Measurements from ENCODE around the gene ATF6B.

ATF6B gene

DNA sequence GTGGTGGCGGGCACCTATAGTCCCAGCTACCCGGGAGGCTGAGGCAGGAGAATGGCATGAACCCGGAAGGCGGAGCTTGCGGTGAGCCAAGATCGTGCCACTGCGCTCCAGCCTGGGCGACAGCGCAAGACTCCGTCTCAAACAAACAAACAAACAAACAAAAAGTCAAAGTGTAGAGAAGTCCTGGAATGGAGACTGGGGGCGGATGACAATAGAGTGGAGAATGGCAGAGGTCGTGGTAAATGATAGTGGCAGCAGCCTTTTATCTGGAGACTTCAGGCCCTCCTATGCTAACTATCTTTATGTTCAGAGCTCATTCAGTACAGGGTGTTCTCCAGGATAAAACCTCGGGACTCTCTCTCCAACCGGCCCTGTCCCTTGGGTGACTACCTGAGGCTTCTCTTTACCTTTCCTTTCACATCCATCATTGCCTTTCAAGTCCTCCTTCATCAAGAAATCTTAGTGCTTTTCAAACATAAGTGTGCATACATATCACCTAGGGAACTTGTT is 3.4 kb upstream of the ATF6B start:
- no peaks in the 10 kb centered on the region for H3K9me3 ChIP-seq (ENCODE audit: control insufficient read depth, low read length)
- H3K27me3 ChIP-seq (replicated peaks; ENCODE audit: control insufficient read depth, insufficient read depth, low read length, poor library complexity, severe bottlenecking) = no peaks in the 10 kb centered on the region
- H3K4me1 ChIP-seq (ENCODE audit: control insufficient read depth, insufficient read depth, low read length, poor library complexity, severe bottlenecking) = peaks cover 23% of the 10 kb centered on the region
- no peaks in the 10 kb centered on the region for H3K36me3 ChIP-seq (ENCODE audit: control insufficient read depth, insufficient read depth, low read length)
- no peak overlapping the region for H3K4me3 ChIP-seq (ENCODE audit: insufficient read depth, low read depth, low read length, poor library complexity, severe bottlenecking)
- DNase-seq = no peak
- H3K27ac ChIP-seq (ENCODE audit: insufficient read depth, low read length, poor library complexity, severe bottlenecking) = no peak overlapping the region

GRCh38 chr6:32129297-32130088 is 1.4 kb upstream of the ATF6B start:
- H3K27me3 ChIP-seq (replicated peaks; ENCODE audit: control insufficient read depth, insufficient read depth, low read length, poor library complexity, severe bottlenecking) = no peaks in the 10 kb centered on the region

DNA sequence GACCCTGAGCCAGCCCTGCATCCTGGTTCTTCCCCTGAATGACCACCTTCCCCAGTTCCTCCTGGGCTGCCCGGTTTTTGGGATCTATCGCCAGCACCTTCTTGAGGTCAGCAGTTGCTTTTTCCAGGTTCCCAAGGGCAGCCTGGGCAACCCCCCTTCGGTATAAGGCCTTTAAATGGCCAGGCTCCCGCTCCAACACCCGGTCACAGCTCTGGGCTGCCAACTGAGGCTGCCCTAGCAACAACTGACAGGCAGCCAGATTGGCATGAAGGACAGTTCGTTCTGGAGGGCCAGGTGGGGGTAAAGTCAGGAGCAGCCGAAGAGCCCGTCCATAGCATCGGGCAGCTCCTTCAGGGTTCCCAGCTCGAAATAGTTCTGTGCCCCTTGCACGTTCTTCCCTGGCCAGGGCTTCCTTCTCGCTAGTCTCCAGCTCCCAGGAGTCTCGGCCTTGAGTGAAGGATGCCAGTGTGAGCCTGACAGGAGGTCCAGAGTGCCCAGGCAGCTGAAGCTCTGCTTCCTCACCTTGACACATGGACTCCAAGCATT is 778 bp upstream of the ATF6B start:
- Histone ChIP-seq H3K36me3 (ENCODE audit: control insufficient read depth, insufficient read depth, low read length) (peaks cover 14% of the 10 kb centered on the region), H3K4me1 (ENCODE audit: control insufficient read depth, insufficient read depth, low read length, poor library complexity, severe bottlenecking) (peaks cover 23% of the 10 kb centered on the region), H3K9me3 (ENCODE audit: control insufficient read depth, low read length) (no peaks in the 10 kb centered on the region), H3K4me3 (ENCODE audit: insufficient read depth, low read depth, low read length, poor library complexity, severe bottlenecking) (no peak overlapping the region), H3K27me3 (replicated peaks; ENCODE audit: control insufficient read depth, insufficient read depth, low read length, poor library complexity, severe bottlenecking) (no peaks in the 10 kb centered on the region), H3K27ac (ENCODE audit: insufficient read depth, low read length, poor library complexity, severe bottlenecking) (peak overlapping the region; percentile 4)
- DNase-seq = no peak

More at GRCh38 chr6:32129297-32130088, 1.4 kb upstream of the ATF6B start:
- Histone ChIP-seq H3K4me1 (ENCODE audit: control insufficient read depth, insufficient read depth, low read length, poor library complexity, severe bottlenecking) (peaks cover 23% of the 10 kb centered on the region), H3K27ac (ENCODE audit: insufficient read depth, low read length, poor library complexity, severe bottlenecking) (peak overlapping the region; percentile 82), H3K36me3 (ENCODE audit: control insufficient read depth, insufficient read depth, low read length) (peaks cover 7% of the 10 kb centered on the region), H3K4me3 (ENCODE audit: insufficient read depth, low read depth, low read length, poor library complexity, severe bottlenecking) (peak overlapping the region; percentile 72), H3K9me3 (ENCODE audit: control insufficient read depth, low read length) (no peaks in the 10 kb centered on the region)
- no peak for DNase-seq

DNA sequence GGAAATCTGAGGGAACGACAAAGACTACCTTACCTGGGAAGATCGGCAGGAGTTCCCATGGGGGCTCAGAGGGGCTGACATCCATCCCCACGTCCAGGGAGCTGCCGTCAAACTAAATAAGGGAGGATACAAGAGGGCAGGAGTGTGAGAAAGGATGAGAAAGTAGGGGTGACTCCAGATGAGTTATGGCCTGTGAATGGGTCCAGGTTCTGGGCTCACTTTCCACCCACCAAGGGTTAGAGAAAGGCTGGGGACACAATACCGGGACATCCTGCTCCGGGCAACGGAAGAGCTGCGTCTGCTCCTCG is 683 bp downstream of the ATF6B start:
- Histone ChIP-seq H3K27ac (ENCODE audit: insufficient read depth, low read length, poor library complexity, severe bottlenecking) (peak overlapping the region; percentile 82), H3K9me3 (ENCODE audit: control insufficient read depth, low read length) (no peaks in the 10 kb centered on the region), H3K27me3 (replicated peaks; ENCODE audit: control insufficient read depth, insufficient read depth, low read length, poor library complexity, severe bottlenecking) (no peaks in the 10 kb centered on the region), H3K4me1 (ENCODE audit: control insufficient read depth, insufficient read depth, low read length, poor library complexity, severe bottlenecking) (peaks cover 23% of the 10 kb centered on the region), H3K36me3 (ENCODE audit: control insufficient read depth, insufficient read depth, low read length) (peaks cover 18% of the 10 kb centered on the region), H3K4me3 (ENCODE audit: insufficient read depth, low read depth, low read length, poor library complexity, severe bottlenecking) (peak overlapping the region; percentile 94)
- DNase-seq = no peak

DNA sequence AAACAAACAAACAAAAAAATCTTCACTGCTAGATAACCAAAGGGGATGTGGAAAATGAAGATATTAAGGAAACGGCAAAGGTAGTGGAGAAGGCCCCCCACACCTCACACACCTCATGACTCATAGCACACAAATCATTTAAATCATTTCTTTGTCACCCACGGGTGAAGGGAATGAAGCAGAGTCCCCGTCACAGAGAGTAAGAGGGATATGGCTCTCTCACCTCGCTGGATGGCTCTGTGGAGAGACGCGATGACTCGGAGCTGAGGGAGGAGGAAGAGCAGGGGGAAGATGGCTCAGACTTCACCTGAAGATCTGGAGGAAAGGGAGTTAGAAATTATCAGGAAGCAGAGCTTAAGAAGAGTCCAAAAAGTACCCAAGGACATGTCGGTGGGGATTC is 1.2 kb downstream of the ATF6B start:
- no peak for DNase-seq
- no peak overlapping the region for H3K4me3 ChIP-seq (ENCODE audit: insufficient read depth, low read depth, low read length, poor library complexity, severe bottlenecking)

DNA sequence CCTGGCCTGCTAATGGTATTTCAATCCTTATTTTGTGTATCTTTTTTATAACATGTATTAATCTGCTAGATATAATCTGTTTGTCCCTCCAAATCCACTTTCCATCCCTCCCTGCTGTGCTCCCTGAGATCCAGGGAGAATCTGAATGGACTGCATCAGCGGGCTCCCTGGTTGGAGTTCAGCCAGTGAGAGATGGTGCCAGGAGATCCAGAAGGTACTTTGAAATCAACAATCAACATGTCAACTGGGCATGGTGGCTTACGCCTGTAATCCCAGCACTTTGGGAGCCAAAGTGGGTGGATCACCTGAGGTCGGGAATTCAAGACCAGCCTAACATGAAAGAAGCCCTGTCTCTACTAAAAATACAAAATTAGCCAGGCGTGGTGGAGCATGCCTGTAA is 4.4 kb downstream of the ATF6B start:
- H3K36me3 ChIP-seq (ENCODE audit: control insufficient read depth, insufficient read depth, low read length) = peaks cover 46% of the 10 kb centered on the region
- no peaks in the 10 kb centered on the region for H3K9me3 ChIP-seq (ENCODE audit: control insufficient read depth, low read length)
- H3K4me1 ChIP-seq (ENCODE audit: control insufficient read depth, insufficient read depth, low read length, poor library complexity, severe bottlenecking) = peaks cover 12% of the 10 kb centered on the region
- DNase-seq = no peak
- H3K4me3 ChIP-seq (ENCODE audit: insufficient read depth, low read depth, low read length, poor library complexity, severe bottlenecking) = no peak overlapping the region
- H3K27ac ChIP-seq (ENCODE audit: insufficient read depth, low read length, poor library complexity, severe bottlenecking) = no peak overlapping the region
- H3K27me3 ChIP-seq (replicated peaks; ENCODE audit: control insufficient read depth, insufficient read depth, low read length, poor library complexity, severe bottlenecking) = no peaks in the 10 kb centered on the region

More for the DNA sequence above, 1.2 kb downstream of the ATF6B start:
- Histone ChIP-seq H3K4me1 (ENCODE audit: control insufficient read depth, insufficient read depth, low read length, poor library complexity, severe bottlenecking) (peaks cover 23% of the 10 kb centered on the region), H3K9me3 (ENCODE audit: control insufficient read depth, low read length) (no peaks in the 10 kb centered on the region), H3K27me3 (replicated peaks; ENCODE audit: control insufficient read depth, insufficient read depth, low read length, poor library complexity, severe bottlenecking) (no peaks in the 10 kb centered on the region), H3K36me3 (ENCODE audit: control insufficient read depth, insufficient read depth, low read length) (peaks cover 21% of the 10 kb centered on the region), H3K27ac (ENCODE audit: insufficient read depth, low read length, poor library complexity, severe bottlenecking) (peak overlapping the region; percentile 82)

GRCh38 chr6:32120573-32121059 is 7.4 kb downstream of the ATF6B start:
- Histone ChIP-seq H3K4me1 (ENCODE audit: control insufficient read depth, insufficient read depth, low read length, poor library complexity, severe bottlenecking) (no peaks in the 10 kb centered on the region), H3K4me3 (ENCODE audit: insufficient read depth, low read depth, low read length, poor library complexity, severe bottlenecking) (no peak overlapping the region), H3K36me3 (ENCODE audit: control insufficient read depth, insufficient read depth, low read length) (peaks cover 69% of the 10 kb centered on the region), H3K27ac (ENCODE audit: insufficient read depth, low read length, poor library complexity, severe bottlenecking) (no peak overlapping the region), H3K27me3 (replicated peaks; ENCODE audit: control insufficient read depth, insufficient read depth, low read length, poor library complexity, severe bottlenecking) (no peaks in the 10 kb centered on the region), H3K9me3 (ENCODE audit: control insufficient read depth, low read length) (no peaks in the 10 kb centered on the region)
- DNase-seq = no peak

- DNase-seq = peak; percentile 33 to 48 (median 37)
- H3K36me3 ChIP-seq (ENCODE audit: control insufficient read depth, insufficient read depth, low read length) = peaks cover 65% of the 10 kb centered on the region
- H3K9me3 ChIP-seq (ENCODE audit: control insufficient read depth, low read length) = no peaks in the 10 kb centered on the region
- H3K27me3 ChIP-seq (replicated peaks; ENCODE audit: control insufficient read depth, insufficient read depth, low read length, poor library complexity, severe bottlenecking) = no peaks in the 10 kb centered on the region
- no peaks in the 10 kb centered on the region for H3K4me1 ChIP-seq (ENCODE audit: control insufficient read depth, insufficient read depth, low read length, poor library complexity, severe bottlenecking)
- no peak overlapping the region for H3K27ac ChIP-seq (ENCODE audit: insufficient read depth, low read length, poor library complexity, severe bottlenecking)
- H3K4me3 ChIP-seq (ENCODE audit: insufficient read depth, low read depth, low read length, poor library complexity, severe bottlenecking) = no peak overlapping the region
Observed at GRCh38 chr6:32118782-32119628, 9.0 kb downstream of the ATF6B start.

DNA sequence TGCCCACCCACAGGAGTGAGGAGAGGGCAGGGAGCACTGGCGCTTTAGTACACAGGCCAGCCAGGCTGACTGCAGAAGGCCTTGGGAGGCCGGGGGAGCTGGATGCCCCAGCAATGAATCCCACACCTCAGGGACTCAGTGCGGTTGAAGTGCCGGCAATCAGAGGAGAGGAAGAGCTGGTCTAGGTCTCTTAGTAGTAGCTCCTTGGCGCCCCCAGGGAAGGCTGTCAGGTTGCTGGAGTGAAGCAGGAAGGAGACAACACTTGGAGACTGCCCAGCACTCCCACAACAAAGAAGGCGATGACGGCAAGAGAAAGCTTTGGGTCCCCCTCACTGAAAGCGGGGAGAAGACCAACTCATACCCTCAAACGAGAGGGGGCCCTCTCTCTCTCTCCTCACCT is 10.6 kb downstream of the ATF6B start:
- no peak overlapping the region for H3K4me3 ChIP-seq (ENCODE audit: insufficient read depth, low read depth, low read length, poor library complexity, severe bottlenecking)
- peaks cover 60% of the 10 kb centered on the region for H3K36me3 ChIP-seq (ENCODE audit: control insufficient read depth, insufficient read depth, low read length)
- no peaks in the 10 kb centered on the region for H3K9me3 ChIP-seq (ENCODE audit: control insufficient read depth, low read length)
- no peak overlapping the region for H3K27ac ChIP-seq (ENCODE audit: insufficient read depth, low read length, poor library complexity, severe bottlenecking)
- no peak for DNase-seq
- no peaks in the 10 kb centered on the region for H3K27me3 ChIP-seq (replicated peaks; ENCODE audit: control insufficient read depth, insufficient read depth, low read length, poor library complexity, severe bottlenecking)
- no peaks in the 10 kb centered on the region for H3K4me1 ChIP-seq (ENCODE audit: control insufficient read depth, insufficient read depth, low read length, poor library complexity, severe bottlenecking)
